Naive B cell (primary cell): Measurements from ENCODE around the gene AXIN1. TPM values are rescaled to one million over a fixed set of nuclear protein-coding genes. Genes with fewer than 3 reads are reported as not detected.
"Not testable (repeated sequence)": the region's sequence is repeated elsewhere in the genome, so short reads cannot be mapped to it uniquely, and the experiment has no call there.

Experiments used
- ATAC-seq, 2 donors: fragments of 150-1000 bp; cut with Tn5 transposase; 2 replicates each; pipeline ENCODE4 v1.10.0; 2021; ENCODE audit warnings: low read depth in 2 of 2, mild to moderate bottlenecking in 2 of 2, moderate library complexity in 2 of 2
- DNase-seq: peaks from one replicate; pipeline ENCODE4 v3.0.0; 2022
- H3K27ac Mint-ChIP-seq, 6 donors: one replicate each; pipeline ENCODE4 v1.8.0; 2020 to 2022; ENCODE audit warnings: mild to moderate bottlenecking in 6 of 6, mixed read lengths in 6 of 6, moderate library complexity in 5 of 6, inconsistent platforms in 2 of 6
- H3K27me3 Mint-ChIP-seq, 3 donors: one replicate each; pipeline ENCODE4 v1.8.0; 2021 to 2022; ENCODE audit warnings: mixed read lengths in 3 of 3, mild to moderate bottlenecking in 1 of 3
- H3K36me3 Mint-ChIP-seq, 2 donors: one replicate each; pipeline ENCODE4 v1.8.0; 2020 to 2022; ENCODE audit warnings: mixed read lengths in 2 of 2, inconsistent platforms in 1 of 2, mild to moderate bottlenecking in 1 of 2
- H3K4me1 Mint-ChIP-seq, 3 donors: one replicate each; pipeline ENCODE4 v1.8.0; 2020 to 2022; ENCODE audit warnings: mixed read lengths in 3 of 3, inconsistent platforms in 1 of 3, mild to moderate bottlenecking in 1 of 3, moderate library complexity in 1 of 3
- H3K4me3 Mint-ChIP-seq, 8 donors: one replicate each; pipeline ENCODE4 v1.8.0; 2020 to 2022; ENCODE audit warnings: mild to moderate bottlenecking in 8 of 8, mixed read lengths in 8 of 8, moderate library complexity in 8 of 8, inconsistent platforms in 2 of 8
- H3K9me3 Mint-ChIP-seq, 7 donors: one replicate each; pipeline ENCODE4 v1.8.0; 2020 to 2022; ENCODE audit warnings: mixed read lengths in 7 of 7, mild to moderate bottlenecking in 5 of 7, inconsistent platforms in 2 of 7, moderate library complexity in 1 of 7
- polyA plus RNA-seq, 6 donors: library from polyadenylated mRNA; unstranded; fragments of 300-500 nt; fragmentation: Illumina TruSeq; gene quantifications; one replicate each; pipeline ENCODE4 v1.2.3, GENCODE V29; 2021; ENCODE audit warnings: low read depth in 6 of 6

The AXIN1 gene
- polyA plus RNA-seq, 6 donors from 2014 or later, result 0.93 to 2.7 (median 1.9) TPM

GRCh38 chr16:370443-370842 lies 17.9 kb upstream of the AXIN1 start, which contains the start of gene MRPL28:
Gene MRPL28, minus strand, starts transcription at chr16:370538. Its CDS starts 320 bp downstream, at chr16:370218.
- Mint-ChIP-seq H3K4me1 (peaks cover 13 to 17% (median 14%) of the 10 kb centered on the region in 3 donors), H3K36me3 (peaks cover 0 to 7% of the 10 kb centered on the region in 2 donors), H3K4me3 (peak within 1 kb of the TSS; percentile 82 to 98 (median 90)), H3K9me3 (no peaks in the 10 kb centered on the region), H3K27me3 (no peaks in the 10 kb centered on the region), H3K27ac (peak within 1 kb of the TSS; percentile 67 to 95 (median 90))
- ATAC-seq (peak; percentile 100), DNase-seq (peak; percentile 88)

- DNase-seq (no peak), ATAC-seq (no peak)
- Mint-ChIP-seq H3K36me3 (peaks cover 0 to 7% of the 10 kb centered on the region in 2 donors), H3K27me3 (no peaks in the 10 kb centered on the region), H3K4me1 (peaks cover 13 to 17% (median 14%) of the 10 kb centered on the region in 3 donors), H3K4me3 (peak overlapping the region; percentile 22 to 94 (median 82)), H3K27ac (peak overlapping the region in 2 of 6 donors; percentile 60 to 95), H3K9me3 (no peaks in the 10 kb centered on the region)
Measured at GRCh38 chr16:369866-370436, 17.4 kb upstream of the AXIN1 start.

GRCh38 chr16:369275-369865 lies 16.8 kb upstream of the AXIN1 start:
- peak overlapping the region; percentile 47 to 94 (median 74) for H3K4me3 Mint-ChIP-seq
- no peak for DNase-seq
- no peaks in the 10 kb centered on the region for H3K27me3 Mint-ChIP-seq
- H3K27ac Mint-ChIP-seq, result peak overlapping the region in 1 of 6 donors; percentile 57
- peaks cover 0 to 7% of the 10 kb centered on the region in 2 donors for H3K36me3 Mint-ChIP-seq
- peaks cover 13 to 17% (median 14%) of the 10 kb centered on the region in 3 donors for H3K4me1 Mint-ChIP-seq
- H3K9me3 Mint-ChIP-seq, result no peaks in the 10 kb centered on the region
- ATAC-seq, result no peak

DNA sequence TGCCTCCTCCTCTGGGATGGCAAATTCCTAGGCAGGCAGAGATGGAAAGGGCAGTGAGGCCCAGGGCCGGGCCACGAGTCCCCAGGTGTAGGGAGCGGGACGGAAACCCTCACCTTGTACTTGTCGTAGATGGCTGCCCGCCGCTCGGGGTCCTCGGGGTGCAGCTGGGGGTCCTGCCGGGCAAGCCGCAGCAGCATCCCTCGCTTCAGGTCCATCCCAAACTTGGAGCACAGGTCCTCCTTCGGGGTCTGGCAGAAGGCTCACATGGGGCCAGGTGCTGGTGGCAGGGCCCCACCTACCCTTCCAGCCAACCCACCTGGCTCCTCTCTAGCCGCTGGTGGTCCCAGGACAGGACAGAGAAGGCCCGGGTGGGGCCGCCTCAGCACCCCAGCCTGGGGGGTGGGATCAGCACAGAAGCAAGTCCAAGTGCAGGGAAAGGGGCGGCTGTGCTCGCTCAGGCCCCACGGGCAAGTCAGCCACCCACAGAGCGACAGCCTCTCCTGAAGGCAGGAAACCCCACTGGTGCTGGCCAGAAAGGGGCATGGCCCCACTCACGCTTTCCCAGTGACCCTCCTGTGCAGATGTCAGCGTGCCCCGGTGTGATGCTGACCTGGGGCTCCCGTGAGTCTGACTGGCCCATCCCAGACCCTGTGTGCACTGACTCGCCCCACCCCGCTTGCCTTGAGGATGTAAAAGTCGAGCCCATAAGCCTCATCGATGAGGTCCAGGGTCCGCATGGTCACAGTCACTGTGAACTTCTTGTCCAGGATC lies 16.1 kb upstream of the AXIN1 start:
- H3K4me3 Mint-ChIP-seq, result peak overlapping the region in 2 of 8 donors; percentile 77 to 81
- peaks cover 0 to 7% of the 10 kb centered on the region in 2 donors for H3K36me3 Mint-ChIP-seq
- DNase-seq (no peak), ATAC-seq (no peak)
- peaks cover 13 to 17% (median 14%) of the 10 kb centered on the region in 3 donors for H3K4me1 Mint-ChIP-seq
- peaks cover 0 to 4% (median 2%) of the 10 kb centered on the region in 3 donors for H3K27me3 Mint-ChIP-seq
- no peaks in the 10 kb centered on the region for H3K9me3 Mint-ChIP-seq
- no peak overlapping the region for H3K27ac Mint-ChIP-seq

- no peak for DNase-seq
- Mint-ChIP-seq H3K36me3 (peaks cover 0 to 7% of the 10 kb centered on the region in 2 donors), H3K9me3 (no peaks in the 10 kb centered on the region), H3K4me1 (peaks cover 13 to 17% (median 14%) of the 10 kb centered on the region in 3 donors), H3K4me3 (peak overlapping the region in 3 of 8 donors; percentile 21 to 55 (median 35)), H3K27ac (peak overlapping the region in 1 of 6 donors; percentile 96), H3K27me3 (peaks cover 0 to 8% (median 6%) of the 10 kb centered on the region in 3 donors)
- ATAC-seq, result no peak
Measured at GRCh38 chr16:367333-367903, 14.9 kb upstream of the AXIN1 start.

DNA sequence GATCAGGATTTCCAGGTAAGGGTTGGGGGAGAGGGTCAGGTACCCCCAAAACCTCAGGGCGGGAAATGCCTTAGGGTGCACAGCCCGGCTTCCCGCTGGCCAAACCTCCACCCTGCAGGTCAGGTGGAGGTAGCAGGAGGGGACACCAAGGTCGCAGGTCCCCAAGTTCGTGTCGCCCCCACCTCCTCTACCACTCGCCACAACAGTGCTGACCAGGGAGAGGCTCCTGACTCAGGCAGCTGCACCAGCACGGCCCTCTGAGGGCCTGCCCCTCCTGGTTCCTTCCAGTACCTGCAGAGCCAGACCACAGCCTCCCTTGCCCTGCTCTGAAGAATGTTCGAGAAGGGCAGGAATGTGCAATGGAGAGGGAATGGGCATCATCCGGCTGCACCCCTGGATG lies 14.0 kb upstream of the AXIN1 start:
- peaks cover 0 to 7% of the 10 kb centered on the region in 2 donors for H3K36me3 Mint-ChIP-seq
- no peak for DNase-seq
- H3K27ac Mint-ChIP-seq, result no peak overlapping the region
- H3K27me3 Mint-ChIP-seq, result peaks cover 5 to 14% (median 6%) of the 10 kb centered on the region in 3 donors
- no peaks in the 10 kb centered on the region for H3K9me3 Mint-ChIP-seq
- H3K4me3 Mint-ChIP-seq, result peak overlapping the region in 1 of 8 donors; percentile 21
- no peak for ATAC-seq
- peaks cover 13 to 20% (median 18%) of the 10 kb centered on the region in 3 donors for H3K4me1 Mint-ChIP-seq

DNA sequence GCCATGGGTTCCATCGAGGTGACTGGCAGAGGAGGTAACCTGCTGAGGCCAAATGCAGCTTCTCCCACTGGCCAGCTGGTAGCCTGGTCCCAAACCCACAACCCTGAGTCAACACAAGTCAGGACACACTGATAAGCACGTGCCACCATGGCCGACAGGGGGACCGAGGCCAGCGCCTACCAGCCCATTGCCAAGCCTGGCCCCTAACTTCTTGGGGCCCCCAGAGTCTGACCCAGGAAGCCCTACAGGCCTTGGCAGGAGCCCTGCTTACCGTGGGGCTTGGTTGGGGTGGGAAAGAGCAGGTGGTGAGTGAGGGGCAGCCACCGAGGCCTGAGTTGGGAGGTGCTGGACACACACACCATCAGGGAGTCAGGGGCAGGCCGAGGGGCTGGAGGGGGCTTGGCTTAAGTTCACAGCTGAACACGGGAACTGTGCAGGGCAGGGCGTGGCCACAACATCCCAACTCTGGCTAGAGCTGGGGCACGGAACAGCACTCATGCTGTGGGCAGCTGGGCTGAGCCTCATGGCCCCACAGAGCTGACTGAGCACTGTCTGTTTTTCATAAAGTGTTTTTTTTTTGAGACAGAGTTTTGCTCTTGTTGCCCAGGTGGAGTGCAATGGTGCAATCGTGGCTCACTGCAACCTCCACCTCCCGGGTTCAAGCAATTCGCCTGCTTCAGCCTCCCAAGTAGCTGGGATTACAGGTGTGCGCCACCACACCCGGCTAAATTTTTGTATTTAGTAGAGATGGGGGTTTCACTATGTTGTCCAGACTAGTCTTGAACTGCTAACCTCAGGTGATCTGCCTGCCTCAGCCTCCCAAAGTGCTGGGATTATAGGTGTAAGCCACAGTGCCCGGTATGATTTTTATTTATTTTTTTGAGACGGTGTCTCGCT lies 12.3 kb upstream of the AXIN1 start:
- Mint-ChIP-seq H3K9me3 (no peaks in the 10 kb centered on the region), H3K36me3 (no peaks in the 10 kb centered on the region), H3K27ac (no peak overlapping the region), H3K4me3 (peak overlapping the region in 1 of 8 donors; percentile 7), H3K4me1 (peaks cover 8 to 10% (median 9%) of the 10 kb centered on the region in 3 donors), H3K27me3 (peaks cover 5 to 14% (median 6%) of the 10 kb centered on the region in 3 donors)
- no peak for DNase-seq
- ATAC-seq, result no peak

GRCh38 chr16:363766-364490 lies 11.4 kb upstream of the AXIN1 start:
- ATAC-seq, result no peak
- Mint-ChIP-seq H3K9me3 (no peaks in the 10 kb centered on the region), H3K27ac (no peak overlapping the region), H3K27me3 (peaks cover 5 to 14% (median 6%) of the 10 kb centered on the region in 3 donors), H3K4me1 (peaks cover 4 to 6% (median 6%) of the 10 kb centered on the region in 3 donors), H3K4me3 (no peak overlapping the region), H3K36me3 (no peaks in the 10 kb centered on the region)
- no peak for DNase-seq

- H3K4me3 Mint-ChIP-seq, result no peak overlapping the region
Measured at GRCh38 chr16:363110-363765, 10.7 kb upstream of the AXIN1 start.

GRCh38 chr16:362702-362999 lies 10.1 kb upstream of the AXIN1 start:
- not testable (repeated sequence) for H3K9me3 Mint-ChIP-seq, H3K4me3 Mint-ChIP-seq, ATAC-seq, DNase-seq, H3K36me3 Mint-ChIP-seq, H3K27ac Mint-ChIP-seq, H3K4me1 Mint-ChIP-seq
- peaks cover 5 to 14% (median 6%) of the 10 kb centered on the region in 3 donors for H3K27me3 Mint-ChIP-seq

More at GRCh38 chr16:363110-363765, 10.7 kb upstream of the AXIN1 start:
- Mint-ChIP-seq H3K4me1 (peaks cover 4 to 6% (median 6%) of the 10 kb centered on the region in 3 donors), H3K27ac (peak overlapping the region in 1 of 6 donors; percentile 74), H3K36me3 (no peaks in the 10 kb centered on the region), H3K27me3 (peaks cover 5 to 14% (median 6%) of the 10 kb centered on the region in 3 donors), H3K9me3 (no peaks in the 10 kb centered on the region)
- no peak for DNase-seq
- ATAC-seq, result no peak

DNA sequence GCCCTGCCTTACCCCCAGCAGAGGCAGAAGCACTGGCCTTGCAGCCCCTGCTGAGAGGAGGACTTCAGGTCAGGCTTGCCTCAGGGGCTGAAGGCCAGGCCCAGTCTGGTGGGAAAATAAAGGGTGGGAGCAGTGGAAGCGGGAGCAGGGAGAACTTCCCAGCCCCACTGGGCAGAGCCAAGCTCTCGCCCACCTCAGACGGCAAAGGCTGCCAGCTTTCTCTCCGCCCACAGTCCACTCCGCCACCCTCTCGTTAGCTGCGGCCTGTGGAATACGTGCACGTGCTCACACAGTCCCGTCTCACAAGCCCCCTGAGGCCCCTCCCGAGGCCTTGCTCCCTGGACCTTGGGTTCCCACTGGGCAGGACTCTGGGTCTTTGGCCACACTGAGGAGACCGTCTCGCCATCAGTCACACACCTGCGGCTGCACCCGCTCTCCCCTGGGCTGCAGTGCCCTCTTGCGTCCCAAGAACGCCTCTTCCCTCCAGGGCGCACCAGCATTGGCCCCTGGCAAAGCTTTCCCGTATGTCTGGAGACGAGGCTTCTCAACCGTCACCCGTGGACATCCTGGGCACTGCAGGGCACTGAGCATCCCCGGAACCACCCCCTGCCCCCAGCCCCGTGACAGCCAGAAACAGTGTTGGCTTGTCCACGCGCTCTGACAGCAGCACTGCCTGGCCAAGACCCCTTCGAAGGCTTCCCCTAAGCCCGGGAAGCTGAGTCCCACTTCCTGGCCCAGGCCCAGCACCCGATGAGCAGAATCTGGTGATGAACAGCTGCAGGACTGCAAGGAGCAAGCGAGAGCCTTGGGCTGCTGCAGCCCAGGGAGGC lies 9.6 kb upstream of the AXIN1 start:
- H3K4me3 Mint-ChIP-seq, result peak overlapping the region in 1 of 8 donors; percentile 53
- H3K27ac Mint-ChIP-seq, result peak overlapping the region in 1 of 6 donors; percentile 48
- peak; percentile 95 for ATAC-seq
- peaks cover 4 to 6% (median 5%) of the 10 kb centered on the region in 3 donors for H3K4me1 Mint-ChIP-seq
- no peaks in the 10 kb centered on the region for H3K9me3 Mint-ChIP-seq
- no peaks in the 10 kb centered on the region for H3K36me3 Mint-ChIP-seq
- peaks cover 5 to 14% (median 6%) of the 10 kb centered on the region in 3 donors for H3K27me3 Mint-ChIP-seq
- DNase-seq, result peak; percentile 64
